Measurements from ENCODE around the gene CELSR1.

The CELSR1 gene

GRCh38 chr22:46511151-46512038, 26.0 kb downstream of the CELSR1 start:
- Mint-ChIP-seq H3K36me3 (ENCODE audit: low read depth) (no peaks in the 10 kb centered on the region), H3K27ac (no peak overlapping the region), H3K9me3 (no peaks in the 10 kb centered on the region), H3K4me1 (peaks cover 41% of the 10 kb centered on the region), H3K27me3 (ENCODE audit: low read depth, poor library complexity) (peaks cover 3% of the 10 kb centered on the region), H3K4me3 (no peak overlapping the region)
- DNase-seq: no peak
- no peak for TF ChIP-seq CTCF (IDR thresholded peaks at IDR 0.05)

- H3K27me3 Mint-ChIP-seq (ENCODE audit: low read depth, poor library complexity): peaks cover 3% of the 10 kb centered on the region
- no peak for DNase-seq
- peaks cover 47% of the 10 kb centered on the region for H3K4me1 Mint-ChIP-seq
- H3K4me3 Mint-ChIP-seq: no peak overlapping the region
- TF ChIP-seq CTCF (IDR thresholded peaks at IDR 0.05): no peak
- H3K9me3 Mint-ChIP-seq: no peaks in the 10 kb centered on the region
- H3K36me3 Mint-ChIP-seq (ENCODE audit: low read depth): no peaks in the 10 kb centered on the region
- H3K27ac Mint-ChIP-seq: no peak overlapping the region
These were observed 27.9 kb downstream of the CELSR1 start for GRCh38 chr22:46509416-46510089.

- Mint-ChIP-seq H3K4me3 (no peak overlapping the region), H3K36me3 (ENCODE audit: low read depth) (no peaks in the 10 kb centered on the region), H3K4me1 (peaks cover 51% of the 10 kb centered on the region), H3K9me3 (no peaks in the 10 kb centered on the region), H3K27ac (no peak overlapping the region), H3K27me3 (ENCODE audit: low read depth, poor library complexity) (no peaks in the 10 kb centered on the region)
- TF ChIP-seq CTCF (IDR thresholded peaks at IDR 0.05): no peak
- no peak for DNase-seq
These were observed 28.9 kb downstream of the CELSR1 start for GRCh38 chr22:46508491-46508999.

- no peak for DNase-seq
- no peak overlapping the region for H3K4me3 Mint-ChIP-seq
- no peak overlapping the region for H3K27ac Mint-ChIP-seq
- H3K36me3 Mint-ChIP-seq (ENCODE audit: low read depth): no peaks in the 10 kb centered on the region
- H3K27me3 Mint-ChIP-seq (ENCODE audit: low read depth, poor library complexity): no peaks in the 10 kb centered on the region
- no peak for TF ChIP-seq CTCF (IDR thresholded peaks at IDR 0.05)
- H3K9me3 Mint-ChIP-seq: no peaks in the 10 kb centered on the region
- H3K4me1 Mint-ChIP-seq: peaks cover 56% of the 10 kb centered on the region
These were observed 29.7 kb downstream of the CELSR1 start for GRCh38 chr22:46507451-46508425.

- no peaks in the 10 kb centered on the region for H3K27me3 Mint-ChIP-seq (ENCODE audit: low read depth, poor library complexity)
- H3K27ac Mint-ChIP-seq: no peak overlapping the region
- H3K4me1 Mint-ChIP-seq: peaks cover 60% of the 10 kb centered on the region
- H3K36me3 Mint-ChIP-seq (ENCODE audit: low read depth): no peaks in the 10 kb centered on the region
- H3K4me3 Mint-ChIP-seq: no peak overlapping the region
- TF ChIP-seq CTCF (IDR thresholded peaks at IDR 0.05): no peak
- DNase-seq: no peak
- H3K9me3 Mint-ChIP-seq: no peaks in the 10 kb centered on the region
These were observed 32.8 kb downstream of the CELSR1 start for GRCh38 chr22:46504584-46504983.
